Astrocyte (in vitro differentiated cells and primary cell): ENCODE data around the gene NOX4. TPM values are rescaled to one million over a fixed set of nuclear protein-coding genes. Genes with fewer than 3 reads are reported as not detected.
A peak's percentile ranks its signal among the peaks of the same experiment; 100 is the strongest.
"Not testable (repeated sequence)": the region's sequence is repeated elsewhere in the genome, so short reads cannot be mapped to it uniquely, and the experiment has no call there.

ENCODE experiments used
- DNase-seq: peaks from one replicate; pipeline ENCODE4 v3.0.0-alpha.2; 2010; ENCODE audit warnings: low read depth
- FAIRE-seq: peaks from 2 replicates; lab custom pipeline; 2011; peaks lifted over from hg19 to GRCh38; lab: Jason Lieb, UNC
- H2AFZ ChIP-seq: 2 replicates; pipeline ENCODE4 v1.6.0; 2012; ENCODE audit warnings: low read depth, low read length, inconsistent platforms
- H3K27ac ChIP-seq: 2 replicates; pipeline ENCODE4 v1.5.1; 2011; ENCODE audit warnings: low read depth, low read length, inconsistent platforms
- H3K27me3 ChIP-seq: 2 replicates; pipeline ENCODE4 v1.6.0; 2011; ENCODE audit warnings: low read length, inconsistent platforms; ENCODE audit not compliant: insufficient read depth
- H3K36me3 ChIP-seq: 2 replicates; pipeline ENCODE4 v1.5.1; 2011; ENCODE audit warnings: low read length, inconsistent platforms; ENCODE audit not compliant: insufficient read depth
- H3K4me1 ChIP-seq: 2 replicates; pipeline ENCODE4 v1.5.1; 2011; ENCODE audit warnings: low read length, inconsistent platforms; ENCODE audit not compliant: insufficient read depth
- H3K4me2 ChIP-seq: 2 replicates; pipeline ENCODE4 v1.6.0; 2012; ENCODE audit warnings: low read length, inconsistent platforms
- H3K4me3 ChIP-seq: 2 replicates; pipeline ENCODE4 v1.5.1; 2011; ENCODE audit warnings: low read depth, mild to moderate bottlenecking, low read length, inconsistent platforms; ENCODE audit not compliant: insufficient read depth
- H3K79me2 ChIP-seq: 2 replicates; pipeline ENCODE4 v1.6.0; 2012; ENCODE audit warnings: mild to moderate bottlenecking, low read length, inconsistent platforms; ENCODE audit not compliant: insufficient read depth
- H3K9ac ChIP-seq: 2 replicates; pipeline ENCODE4 v1.6.0; 2012; ENCODE audit warnings: mild to moderate bottlenecking, low read length, inconsistent platforms
- H3K9me3 ChIP-seq: 2 replicates; pipeline ENCODE4 v1.5.1; 2012; ENCODE audit warnings: low read depth, mild to moderate bottlenecking, low read length, inconsistent platforms; ENCODE audit not compliant: insufficient read depth
- H4K20me1 ChIP-seq: 2 replicates; pipeline ENCODE4 v1.6.0; 2012; ENCODE audit warnings: low read length, inconsistent platforms; ENCODE audit not compliant: insufficient read depth
- H3K27ac Mint-ChIP-seq: one replicate; pipeline ENCODE4 v1.8.0; 2021; ENCODE audit warnings: mild to moderate bottlenecking, mixed read lengths; ENCODE audit not compliant: unreplicated experiment
- H3K27me3 Mint-ChIP-seq: one replicate; pipeline ENCODE4 v1.8.0; 2021; ENCODE audit warnings: low read depth, mixed read lengths; ENCODE audit not compliant: unreplicated experiment
- H3K36me3 Mint-ChIP-seq: one replicate; pipeline ENCODE4 v1.8.0; 2021; ENCODE audit warnings: low read depth, mixed read lengths; ENCODE audit not compliant: unreplicated experiment
- H3K4me1 Mint-ChIP-seq: one replicate; pipeline ENCODE4 v1.8.0; 2021; ENCODE audit warnings: low read depth, mixed read lengths; ENCODE audit not compliant: unreplicated experiment
- H3K4me3 Mint-ChIP-seq: one replicate; pipeline ENCODE4 v1.8.0; 2021; ENCODE audit warnings: mild to moderate bottlenecking, moderate library complexity, mixed read lengths; ENCODE audit not compliant: unreplicated experiment
- H3K9me3 Mint-ChIP-seq: one replicate; pipeline ENCODE4 v1.8.0; 2021; ENCODE audit warnings: mild to moderate bottlenecking, mixed read lengths; ENCODE audit not compliant: unreplicated experiment
- EZH2 ChIP-seq: IDR thresholded peaks from 2 replicates; pipeline ENCODE4 v1.6.1; 2012; ENCODE audit warnings: mild to moderate bottlenecking, low read length, inconsistent platforms; ENCODE audit not compliant: insufficient read depth
- total RNA-seq: library from RNA; stranded (reverse); gene quantifications from 2 replicates; pipeline ENCODE4 v1.2.1, GENCODE V29; 2021
- TF ChIP-seq, protein P1 (sequence below): IDR thresholded peaks from 2 replicates; pipeline ENCODE4 v1.5.1; 2011; ENCODE audit warnings: low read depth, mild to moderate bottlenecking, inconsistent platforms, low read length, moderate library complexity; ENCODE audit not compliant: insufficient read depth

The NOX4 gene
- total RNA-seq, 1 donor from 2014 or later, result 36.5 TPM

DNA sequence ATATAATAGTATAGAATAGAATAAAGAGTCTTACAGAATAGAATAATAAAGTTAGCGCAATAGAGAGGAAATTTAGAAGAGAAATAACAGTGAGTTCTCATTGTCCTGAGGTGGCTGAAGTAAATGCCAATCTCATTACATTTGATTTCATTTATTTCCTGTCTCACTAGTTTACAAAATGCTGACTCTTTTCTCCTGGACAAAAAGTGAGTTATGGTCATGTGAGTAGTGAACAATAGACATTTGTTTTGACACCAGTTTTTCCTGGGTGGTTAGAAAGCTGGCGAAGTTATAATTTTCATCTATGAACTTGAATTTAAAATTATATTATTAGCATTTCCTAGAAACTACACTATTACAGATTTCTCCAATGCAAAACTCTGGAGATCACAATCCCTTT is 169.8 kb downstream of the NOX4 start:
- Histone ChIP-seq H3K9ac (no peak overlapping the region), H3K79me2 (no peaks in the 10 kb centered on the region), H4K20me1 (no peaks in the 10 kb centered on the region), H2AFZ (no peak overlapping the region), H3K4me2 (no peak overlapping the region), H3K4me3 (no peak overlapping the region), H3K27me3 (no peaks in the 10 kb centered on the region), H3K4me1 (no peaks in the 10 kb centered on the region), H3K27ac (no peak overlapping the region), H3K9me3 (no peaks in the 10 kb centered on the region), H3K36me3 (no peaks in the 10 kb centered on the region)
- DNase-seq, result no peak
- no peak overlapping the region for H3K4me3 Mint-ChIP-seq
- no peak for FAIRE-seq
- no peak overlapping the region for H3K27ac Mint-ChIP-seq
- no peaks in the 10 kb centered on the region for H3K27me3 Mint-ChIP-seq
- TF ChIP-seq EZH2, result no peak
- TF ChIP-seq, protein P1, sequence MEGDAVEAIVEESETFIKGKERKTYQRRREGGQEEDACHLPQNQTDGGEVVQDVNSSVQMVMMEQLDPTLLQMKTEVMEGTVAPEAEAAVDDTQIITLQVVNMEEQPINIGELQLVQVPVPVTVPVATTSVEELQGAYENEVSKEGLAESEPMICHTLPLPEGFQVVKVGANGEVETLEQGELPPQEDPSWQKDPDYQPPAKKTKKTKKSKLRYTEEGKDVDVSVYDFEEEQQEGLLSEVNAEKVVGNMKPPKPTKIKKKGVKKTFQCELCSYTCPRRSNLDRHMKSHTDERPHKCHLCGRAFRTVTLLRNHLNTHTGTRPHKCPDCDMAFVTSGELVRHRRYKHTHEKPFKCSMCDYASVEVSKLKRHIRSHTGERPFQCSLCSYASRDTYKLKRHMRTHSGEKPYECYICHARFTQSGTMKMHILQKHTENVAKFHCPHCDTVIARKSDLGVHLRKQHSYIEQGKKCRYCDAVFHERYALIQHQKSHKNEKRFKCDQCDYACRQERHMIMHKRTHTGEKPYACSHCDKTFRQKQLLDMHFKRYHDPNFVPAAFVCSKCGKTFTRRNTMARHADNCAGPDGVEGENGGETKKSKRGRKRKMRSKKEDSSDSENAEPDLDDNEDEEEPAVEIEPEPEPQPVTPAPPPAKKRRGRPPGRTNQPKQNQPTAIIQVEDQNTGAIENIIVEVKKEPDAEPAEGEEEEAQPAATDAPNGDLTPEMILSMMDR, result no peak
- no peaks in the 10 kb centered on the region for H3K4me1 Mint-ChIP-seq
- peaks cover 17% of the 10 kb centered on the region for H3K36me3 Mint-ChIP-seq
- H3K9me3 Mint-ChIP-seq, result peaks cover 4% of the 10 kb centered on the region

DNA sequence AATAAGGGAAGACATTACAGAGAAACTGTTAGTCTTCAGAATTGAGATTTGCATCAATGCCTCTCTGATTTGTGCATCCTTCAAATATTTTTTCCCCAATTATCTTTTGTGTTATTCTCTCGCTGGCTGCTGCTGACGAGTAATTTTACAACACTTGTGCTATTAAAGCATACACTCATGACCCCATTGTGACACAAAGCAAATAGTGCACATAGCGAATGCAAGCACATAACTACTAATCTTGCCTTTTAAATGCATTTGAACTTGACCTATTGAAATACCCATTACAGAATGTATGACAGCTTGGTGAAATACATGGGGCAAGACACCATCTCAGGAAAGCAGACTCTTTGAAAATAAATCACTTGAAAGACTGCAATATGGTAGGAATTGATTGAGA is 180.6 kb downstream of the NOX4 start:
- H3K36me3 Mint-ChIP-seq, H3K9me3 ChIP-seq, H3K4me2 ChIP-seq, H3K36me3 ChIP-seq, H3K9ac ChIP-seq, H3K27ac Mint-ChIP-seq, H3K4me3 ChIP-seq, H3K9me3 Mint-ChIP-seq, H3K4me3 Mint-ChIP-seq, H2AFZ ChIP-seq, H4K20me1 ChIP-seq, H3K27me3 Mint-ChIP-seq, FAIRE-seq, H3K79me2 ChIP-seq, H3K4me1 ChIP-seq, H3K4me1 Mint-ChIP-seq, H3K27me3 ChIP-seq, H3K27ac ChIP-seq, DNase-seq: not testable (repeated sequence)

DNA sequence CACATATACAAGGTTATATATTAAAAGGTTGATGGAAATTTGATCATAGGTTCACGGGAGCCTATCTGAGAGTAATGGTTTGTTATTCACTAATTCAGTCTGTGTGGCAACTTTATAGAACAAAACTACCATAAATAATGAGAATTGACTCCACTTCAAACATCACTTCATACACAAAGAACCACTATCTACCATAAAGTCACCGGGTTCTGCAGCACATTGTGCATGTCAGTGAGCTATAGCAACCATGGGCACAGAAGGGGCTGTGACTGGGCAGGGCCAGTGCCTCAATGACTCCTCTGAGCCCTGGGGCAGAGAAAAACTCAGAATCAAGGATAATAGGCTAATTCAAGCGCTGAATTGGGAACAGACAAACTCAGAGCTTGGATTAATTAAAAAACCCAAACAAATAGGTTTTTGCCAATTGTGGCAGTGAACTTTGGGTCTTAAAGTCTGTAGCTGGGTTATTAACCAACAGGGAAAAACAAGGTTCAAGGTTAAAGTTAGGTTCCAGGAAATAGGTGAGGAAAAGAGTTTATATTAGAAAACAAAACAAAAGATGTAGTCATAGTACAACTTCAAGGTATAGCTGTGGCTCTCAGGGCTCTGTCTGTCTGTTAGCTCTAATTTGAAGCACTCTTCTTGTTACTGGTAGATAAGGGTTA is 181.7 kb downstream of the NOX4 start:
- not testable (repeated sequence) for H3K79me2 ChIP-seq, H3K4me3 ChIP-seq, H3K27ac Mint-ChIP-seq, H3K27ac ChIP-seq, FAIRE-seq, H3K9me3 Mint-ChIP-seq, DNase-seq, H3K9ac ChIP-seq, H3K36me3 ChIP-seq, H4K20me1 ChIP-seq, H3K4me3 Mint-ChIP-seq, H3K4me2 ChIP-seq, H3K9me3 ChIP-seq, H3K4me1 Mint-ChIP-seq, H3K4me1 ChIP-seq, H3K27me3 ChIP-seq, H2AFZ ChIP-seq, H3K27me3 Mint-ChIP-seq, H3K36me3 Mint-ChIP-seq

DNA sequence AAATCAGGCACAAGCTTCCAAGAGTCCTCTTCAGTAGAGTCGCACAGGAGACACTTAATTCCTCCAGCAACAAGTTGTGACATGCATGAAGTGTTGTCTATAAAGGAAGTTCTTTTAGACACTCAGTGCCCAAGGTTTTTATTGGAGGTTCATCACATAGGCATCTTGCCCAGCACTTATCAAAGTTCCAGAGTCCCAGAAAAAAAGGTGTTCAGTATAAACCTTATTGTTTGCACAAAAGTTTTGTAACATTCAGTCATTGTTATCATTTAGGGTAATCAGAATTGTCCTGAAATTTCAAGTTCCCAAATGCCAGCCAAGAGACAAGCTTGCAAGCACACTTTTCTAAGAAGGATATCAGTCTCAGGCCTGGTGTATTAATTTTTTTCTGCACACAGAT is 182.9 kb downstream of the NOX4 start:
- not testable (repeated sequence) for H3K4me3 ChIP-seq, H3K9me3 Mint-ChIP-seq, H3K36me3 ChIP-seq, H3K4me2 ChIP-seq, H3K4me3 Mint-ChIP-seq, H3K27me3 Mint-ChIP-seq, H2AFZ ChIP-seq, H3K27ac Mint-ChIP-seq, H3K9ac ChIP-seq, H3K36me3 Mint-ChIP-seq, H3K79me2 ChIP-seq, H3K4me1 ChIP-seq, H3K27ac ChIP-seq, H3K9me3 ChIP-seq, H4K20me1 ChIP-seq, H3K27me3 ChIP-seq, DNase-seq
- FAIRE-seq, result peak; percentile 68
- H3K4me1 Mint-ChIP-seq, result peaks cover 11% of the 10 kb centered on the region

DNA sequence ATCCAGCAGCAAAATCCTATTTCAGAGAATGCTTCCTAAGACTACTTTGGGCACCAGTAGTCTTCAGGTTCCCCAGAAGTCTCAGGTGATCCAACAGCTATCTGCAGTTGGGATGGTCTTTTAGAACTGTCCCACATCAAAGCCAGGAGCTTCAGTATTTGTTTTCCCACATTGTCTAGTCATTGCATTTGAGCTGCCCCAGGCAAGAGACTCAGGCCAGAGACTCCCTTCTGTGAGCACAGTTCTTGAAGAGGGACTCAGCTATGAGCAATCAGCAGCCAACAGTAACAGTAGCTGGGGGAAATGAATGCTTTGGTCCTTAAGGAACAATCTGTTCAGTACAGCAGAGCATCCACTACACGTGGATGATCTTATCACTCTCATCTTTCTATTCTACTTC is 188.1 kb downstream of the NOX4 start:
- H3K4me3 Mint-ChIP-seq, H3K9me3 ChIP-seq, H3K27ac Mint-ChIP-seq, H3K4me1 ChIP-seq, H3K4me1 Mint-ChIP-seq, H3K79me2 ChIP-seq, FAIRE-seq, H4K20me1 ChIP-seq, H3K27ac ChIP-seq, H3K36me3 Mint-ChIP-seq, H3K36me3 ChIP-seq, H3K4me3 ChIP-seq, DNase-seq, H2AFZ ChIP-seq, H3K9me3 Mint-ChIP-seq, H3K4me2 ChIP-seq, H3K9ac ChIP-seq, H3K27me3 Mint-ChIP-seq, H3K27me3 ChIP-seq: not testable (repeated sequence)
